Measurements from ENCODE around the gene PHACTR4. TPM values are rescaled to one million over a fixed set of nuclear protein-coding genes. Genes with fewer than 3 reads are reported as not detected.
"Not testable (repeated sequence)": the region's sequence is repeated elsewhere in the genome, so short reads cannot be mapped to it uniquely, and the experiment has no call there.

PHACTR4 gene
- total RNA-seq, 1 donor from 2014 or later: 80.8 TPM

GRCh38 chr1:28510273-28510969 lies 140.9 kb downstream of the PHACTR4 start:
- DNase-seq (ENCODE audit: low read depth, low spot score): no peak
- Mint-ChIP-seq H3K27ac (ENCODE audit: unreplicated experiment) (peak overlapping the region; percentile 83), H3K27me3 (ENCODE audit: low read depth) (peaks cover 57% of the 10 kb centered on the region), H3K4me3 (peak overlapping the region; percentile 98), H3K36me3 (ENCODE audit: low read depth) (peaks cover 62% of the 10 kb centered on the region), H3K4me1 (peaks cover 58% of the 10 kb centered on the region), H3K9me3 (peaks cover 2% of the 10 kb centered on the region)
- TF ChIP-seq CTCF (conservative IDR thresholded peaks at IDR 0.05): no peak

GRCh38 chr1:28510970-28511440 lies 141.5 kb downstream of the PHACTR4 start:
- no peak for DNase-seq (ENCODE audit: low read depth, low spot score)
- no peak for TF ChIP-seq CTCF (conservative IDR thresholded peaks at IDR 0.05)
- peaks cover 2% of the 10 kb centered on the region for H3K9me3 Mint-ChIP-seq
- peak overlapping the region; percentile 98 for H3K4me3 Mint-ChIP-seq
- H3K4me1 Mint-ChIP-seq: peaks cover 52% of the 10 kb centered on the region
- peak overlapping the region; percentile 83 for H3K27ac Mint-ChIP-seq (ENCODE audit: unreplicated experiment)
- peaks cover 52% of the 10 kb centered on the region for H3K27me3 Mint-ChIP-seq (ENCODE audit: low read depth)
- peaks cover 58% of the 10 kb centered on the region for H3K36me3 Mint-ChIP-seq (ENCODE audit: low read depth)

GRCh38 chr1:28512058-28512611 lies 142.6 kb downstream of the PHACTR4 start:
- peaks cover 46% of the 10 kb centered on the region for H3K27me3 Mint-ChIP-seq (ENCODE audit: low read depth)
- H3K4me3 Mint-ChIP-seq: peak overlapping the region; percentile 98
- DNase-seq (ENCODE audit: low read depth, low spot score): no peak
- TF ChIP-seq CTCF (conservative IDR thresholded peaks at IDR 0.05): no peak
- peaks cover 47% of the 10 kb centered on the region for H3K4me1 Mint-ChIP-seq
- no peak overlapping the region for H3K27ac Mint-ChIP-seq (ENCODE audit: unreplicated experiment)
- H3K9me3 Mint-ChIP-seq: peaks cover 2% of the 10 kb centered on the region
- H3K36me3 Mint-ChIP-seq (ENCODE audit: low read depth): peaks cover 49% of the 10 kb centered on the region

GRCh38 chr1:28514445-28514933 lies 144.9 kb downstream of the PHACTR4 start:
- Mint-ChIP-seq H3K27ac (ENCODE audit: unreplicated experiment) (peak overlapping the region; percentile 27), H3K27me3 (ENCODE audit: low read depth) (peaks cover 49% of the 10 kb centered on the region), H3K4me3 (peak overlapping the region; percentile 88), H3K36me3 (ENCODE audit: low read depth) (peaks cover 35% of the 10 kb centered on the region), H3K4me1 (peaks cover 44% of the 10 kb centered on the region)
- not testable (repeated sequence) for DNase-seq (ENCODE audit: low read depth, low spot score); H3K9me3 Mint-ChIP-seq

GRCh38 chr1:28516518-28516956 lies 147.0 kb downstream of the PHACTR4 start:
- peaks cover 41% of the 10 kb centered on the region for H3K4me1 Mint-ChIP-seq
- H3K36me3 Mint-ChIP-seq (ENCODE audit: low read depth): peaks cover 20% of the 10 kb centered on the region
- H3K27me3 Mint-ChIP-seq (ENCODE audit: low read depth): peaks cover 33% of the 10 kb centered on the region
- DNase-seq (ENCODE audit: low read depth, low spot score): no peak
- peak overlapping the region; percentile 84 for H3K4me3 Mint-ChIP-seq
- H3K27ac Mint-ChIP-seq (ENCODE audit: unreplicated experiment): no peak overlapping the region
- peaks cover 2% of the 10 kb centered on the region for H3K9me3 Mint-ChIP-seq
- no peak for TF ChIP-seq CTCF (conservative IDR thresholded peaks at IDR 0.05)

- no peak for DNase-seq (ENCODE audit: low read depth, low spot score)
- Mint-ChIP-seq H3K36me3 (ENCODE audit: low read depth) (peaks cover 18% of the 10 kb centered on the region), H3K9me3 (no peaks in the 10 kb centered on the region)
These were observed 148.1 kb downstream of the PHACTR4 start for GRCh38 chr1:28517649-28517999.

More at GRCh38 chr1:28517649-28517999, 148.1 kb downstream of the PHACTR4 start:
- peak overlapping the region; percentile 15 for H3K27ac Mint-ChIP-seq (ENCODE audit: unreplicated experiment)
- H3K4me1 Mint-ChIP-seq: peaks cover 42% of the 10 kb centered on the region
- peak overlapping the region; percentile 84 for H3K4me3 Mint-ChIP-seq
- no peak for TF ChIP-seq CTCF (conservative IDR thresholded peaks at IDR 0.05)
- peaks cover 27% of the 10 kb centered on the region for H3K27me3 Mint-ChIP-seq (ENCODE audit: low read depth)

Data from neural crest cell (in vitro differentiated cells).